GM18508 (cell line): ENCODE results near the gene ANTXR2.
"Not testable (repeated sequence)": the region's sequence is repeated elsewhere in the genome, so short reads cannot be mapped to it uniquely, and the experiment has no call there.

Source experiments
- ATAC-seq: cut with Tn5 transposase; IDR thresholded peaks from one replicate; pipeline ENCODE4 v1.9.1; 2021; ENCODE audit warnings: moderate number of reproducible peaks; ENCODE audit not compliant: insufficient read depth, unreplicated experiment

The ANTXR2 gene

GRCh38 chr4:80072744-80073472 lies at the start of gene ANTXR2:
Gene ANTXR2 (minus strand): TSS chr4:80073229. CDS start chr4:80072560, 669 bp downstream.
- peak; percentile 42 for ATAC-seq

- ATAC-seq = not testable (repeated sequence)
These were observed 48.8 kb upstream of the ANTXR2 start for GRCh38 chr4:80121815-80122214.

GRCh38 chr4:80119620-80120019 lies 46.6 kb upstream of the ANTXR2 start:
- not testable (repeated sequence) for ATAC-seq

GRCh38 chr4:80116516-80116915 lies 43.5 kb upstream of the ANTXR2 start:
- ATAC-seq = no peak

GRCh38 chr4:80115368-80116181 lies 42.5 kb upstream of the ANTXR2 start:
- no peak for ATAC-seq

- no peak for ATAC-seq
These were observed 41.8 kb upstream of the ANTXR2 start for GRCh38 chr4:80114732-80115265.

- ATAC-seq = no peak
These were observed 40.6 kb upstream of the ANTXR2 start for GRCh38 chr4:80113615-80114014.

GRCh38 chr4:80112236-80112635 lies 39.2 kb upstream of the ANTXR2 start:
- no peak for ATAC-seq

- ATAC-seq = no peak
These were observed 38.2 kb upstream of the ANTXR2 start for GRCh38 chr4:80111276-80111675.

- no peak for ATAC-seq
These were observed 34.3 kb upstream of the ANTXR2 start for GRCh38 chr4:80107374-80107773.

GRCh38 chr4:80104927-80105326 lies 31.9 kb upstream of the ANTXR2 start:
- ATAC-seq = no peak

GRCh38 chr4:80103629-80104028 lies 30.6 kb upstream of the ANTXR2 start:
- ATAC-seq = no peak

- no peak for ATAC-seq
These were observed 28.7 kb upstream of the ANTXR2 start for GRCh38 chr4:80101792-80102116.

- ATAC-seq = no peak
These were observed 28.2 kb upstream of the ANTXR2 start for GRCh38 chr4:80101071-80101791.

GRCh38 chr4:80099671-80100070 lies 26.6 kb upstream of the ANTXR2 start:
- ATAC-seq = no peak

GRCh38 chr4:80098635-80099034 lies 25.6 kb upstream of the ANTXR2 start:
- no peak for ATAC-seq

GRCh38 chr4:80097400-80098177 lies 24.6 kb upstream of the ANTXR2 start:
- ATAC-seq = no peak

- ATAC-seq = no peak
These were observed 23.3 kb upstream of the ANTXR2 start for GRCh38 chr4:80096175-80096850.

- no peak for ATAC-seq
These were observed 21.2 kb upstream of the ANTXR2 start for GRCh38 chr4:80094191-80094590.

GRCh38 chr4:80093563-80093962 lies 20.5 kb upstream of the ANTXR2 start:
- ATAC-seq = no peak
